ENCODE data around the gene KCNH8.
"Not testable (repeated sequence)": the region's sequence is repeated elsewhere in the genome, so short reads cannot be mapped to it uniquely, and the experiment has no call there.

The KCNH8 gene

GRCh38 chr3:19183584-19183983 lies 35.3 kb downstream of the KCNH8 start:
- DNase-seq, result no peak

DNA sequence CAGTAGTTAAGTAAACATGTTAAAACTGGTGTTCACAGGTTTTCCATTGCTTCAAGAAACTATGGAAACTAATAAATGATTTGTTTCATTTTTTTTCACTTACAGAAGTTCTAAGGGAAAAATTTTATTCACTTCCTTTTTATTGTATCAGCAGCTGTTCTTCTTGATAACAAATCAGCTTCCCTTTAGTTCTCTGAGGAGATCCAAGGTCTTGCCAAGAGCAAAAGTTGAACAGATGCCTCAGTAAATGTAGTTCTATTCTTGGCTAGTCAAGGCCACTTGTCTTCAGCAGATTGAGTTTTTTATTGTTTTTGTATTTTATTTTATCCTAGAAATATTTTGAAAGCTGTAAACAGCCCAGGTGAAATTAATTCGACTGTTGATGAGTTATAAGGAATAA lies 41.8 kb downstream of the KCNH8 start:
- DNase-seq, result no peak

DNA sequence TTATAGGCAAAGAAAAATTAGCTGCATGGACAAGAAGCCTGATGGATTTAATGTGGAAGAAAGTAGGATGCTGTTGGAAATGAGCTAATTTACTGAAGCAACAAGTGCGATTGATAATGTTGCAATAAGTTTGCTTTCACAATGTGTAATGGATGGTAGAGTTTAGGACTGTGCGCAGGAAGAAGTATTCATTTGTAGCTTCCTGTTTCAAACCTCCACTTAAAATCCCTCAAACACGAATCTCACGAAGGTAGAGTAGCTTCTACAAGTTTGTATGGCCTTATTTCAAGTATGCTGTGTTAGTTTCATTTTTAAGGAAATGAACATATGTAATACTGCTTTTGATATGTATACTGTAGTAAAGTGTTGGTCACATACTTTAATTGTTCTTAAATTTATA lies 42.3 kb downstream of the KCNH8 start:
- no peak for DNase-seq

DNA sequence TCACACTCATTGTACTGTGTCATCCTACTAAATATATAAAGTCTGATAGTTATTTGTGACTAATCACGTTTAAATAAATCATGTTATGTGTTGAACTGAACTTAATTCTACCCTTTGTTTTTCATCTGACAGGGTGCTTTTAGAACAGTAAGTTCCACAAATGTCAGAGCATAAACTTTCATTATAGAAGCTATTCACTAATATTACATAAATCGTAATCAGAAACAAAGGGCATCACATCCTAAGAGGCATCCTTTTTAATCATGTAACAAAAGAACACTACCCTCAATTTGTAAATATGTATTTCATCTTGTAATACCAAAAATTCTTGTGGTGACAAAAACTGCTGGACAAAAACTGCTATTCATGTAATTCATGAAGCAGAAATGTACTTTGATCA lies 50.8 kb downstream of the KCNH8 start:
- DNase-seq, result no peak

- no peak for DNase-seq
Observed at GRCh38 chr3:19202303-19202702, 54.0 kb downstream of the KCNH8 start.

DNA sequence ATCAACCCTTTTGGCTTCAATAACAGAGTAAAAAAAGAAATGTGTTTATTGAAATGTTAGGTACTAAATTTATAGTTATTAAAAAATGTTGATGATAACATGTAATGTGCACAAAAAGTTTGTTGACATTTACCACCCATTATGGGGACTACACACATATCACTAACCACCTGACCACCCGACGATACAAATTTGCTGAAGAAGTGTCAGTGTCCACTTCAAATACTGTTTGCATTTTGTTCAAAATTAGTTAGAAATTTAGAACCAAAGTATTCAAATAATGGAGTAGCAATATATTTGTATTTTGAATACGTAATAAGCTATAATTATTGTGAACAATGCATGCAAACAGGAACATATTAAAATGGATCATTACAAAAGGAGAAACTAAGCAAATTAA lies 54.4 kb downstream of the KCNH8 start:
- no peak for DNase-seq

GRCh38 chr3:19206540-19206939 lies 58.2 kb downstream of the KCNH8 start:
- DNase-seq, result no peak

DNA sequence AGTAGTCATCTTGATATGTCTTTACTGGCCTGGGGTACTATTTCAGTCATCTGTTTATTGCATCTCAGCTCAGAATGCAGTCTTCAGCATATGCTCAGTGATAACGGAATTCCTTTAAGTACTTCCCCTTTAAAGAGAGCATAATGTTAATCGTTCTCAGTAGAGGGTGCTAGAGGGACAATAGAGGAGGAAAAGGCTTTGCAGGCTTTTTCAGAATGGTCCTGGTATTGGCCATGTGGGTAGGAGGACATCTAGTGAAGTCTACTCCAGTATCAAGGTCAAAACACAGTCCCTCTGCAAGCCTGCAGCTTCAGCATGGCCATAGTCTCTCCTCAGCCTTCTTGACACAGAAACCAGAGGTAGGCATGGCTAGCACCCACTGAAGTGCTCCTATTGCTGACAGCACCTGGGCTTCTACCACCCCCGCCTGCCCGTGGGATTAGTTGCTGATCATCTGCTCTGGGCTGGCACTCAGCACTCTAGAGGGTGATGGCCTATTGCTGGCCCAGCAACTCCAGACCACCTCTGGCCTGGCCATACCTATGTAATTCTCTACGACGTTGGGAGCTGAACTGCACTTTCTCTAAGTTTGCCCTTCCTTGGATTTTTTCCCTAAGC lies 65.4 kb downstream of the KCNH8 start:
- DNase-seq, result no peak

- no peak for DNase-seq
Observed at GRCh38 chr3:19215427-19215826, 67.1 kb downstream of the KCNH8 start.

DNA sequence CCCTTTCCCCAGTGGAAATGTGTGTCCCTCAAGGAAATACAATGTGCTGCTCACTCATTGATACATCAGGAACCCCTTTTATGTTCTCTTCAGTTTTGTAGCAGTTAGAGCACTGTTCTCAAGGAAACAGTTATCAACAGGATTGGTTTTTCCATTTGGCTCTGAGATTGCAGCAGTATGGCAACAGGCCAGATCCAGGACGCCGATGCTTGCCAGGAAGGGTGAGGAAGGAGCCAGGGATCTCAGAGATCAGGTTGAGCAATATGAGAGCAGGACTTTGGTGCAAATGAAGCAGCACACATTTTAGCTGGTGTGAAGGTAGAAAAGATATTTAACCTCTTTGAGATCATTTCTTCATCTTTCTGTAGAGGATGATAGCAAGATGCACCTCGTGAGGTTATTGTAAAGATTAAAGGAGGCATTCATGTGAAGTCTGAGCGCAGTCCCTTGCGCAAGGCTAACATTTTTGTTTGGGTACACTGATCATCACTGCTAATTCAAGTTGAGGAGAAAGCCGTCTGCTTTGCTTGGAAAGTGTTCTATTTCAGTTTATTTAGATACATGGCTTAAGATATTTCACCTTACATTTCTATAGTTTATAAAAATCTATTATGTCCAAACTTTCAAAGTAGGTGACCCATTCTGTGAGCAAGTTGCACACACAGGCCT lies 68.5 kb downstream of the KCNH8 start:
- DNase-seq, result no peak

DNA sequence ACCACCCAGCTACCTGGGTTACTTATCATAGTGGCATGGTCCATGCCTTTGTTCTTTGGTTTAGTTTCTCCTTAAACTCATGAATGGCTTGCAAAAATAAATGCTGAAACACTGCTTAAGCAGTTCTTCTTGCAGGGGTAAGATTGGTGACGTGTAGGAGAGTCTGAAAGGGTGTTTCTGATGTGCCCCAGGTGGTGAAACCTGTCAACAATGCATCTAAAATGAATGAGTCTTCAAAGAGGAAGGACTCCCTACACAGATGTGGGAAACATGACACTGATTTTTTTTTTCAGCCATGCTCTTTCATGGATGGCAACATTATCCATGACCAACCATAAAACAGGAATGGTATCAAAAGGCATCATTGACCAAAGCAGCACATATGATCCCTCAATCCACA lies 72.0 kb downstream of the KCNH8 start:
- no peak for DNase-seq

- DNase-seq, result no peak
Observed at GRCh38 chr3:19221081-19221480, 72.8 kb downstream of the KCNH8 start.

- no peak for DNase-seq
Observed at GRCh38 chr3:19226479-19226878, 78.2 kb downstream of the KCNH8 start.

DNA sequence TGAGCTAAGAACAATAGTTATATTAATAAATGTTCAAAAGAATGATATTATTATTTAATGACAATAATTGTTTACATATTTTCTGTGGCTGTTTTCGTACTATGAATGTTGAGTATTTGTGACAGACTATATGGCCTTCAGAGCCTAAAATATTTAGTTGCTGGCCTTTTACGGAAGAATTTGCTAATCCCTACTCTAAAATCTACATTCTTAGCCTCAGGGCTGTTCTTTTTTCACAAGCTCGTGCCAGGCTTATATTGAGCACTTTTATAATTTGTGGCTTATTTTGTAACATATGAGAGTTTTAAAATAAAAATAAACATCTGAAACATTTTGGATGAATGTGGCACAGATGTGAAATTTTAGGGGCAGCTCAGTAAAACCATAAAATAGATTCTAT lies 79.9 kb downstream of the KCNH8 start:
- DNase-seq, result no peak

GRCh38 chr3:19229086-19229485 lies 80.8 kb downstream of the KCNH8 start:
- DNase-seq, result no peak

DNA sequence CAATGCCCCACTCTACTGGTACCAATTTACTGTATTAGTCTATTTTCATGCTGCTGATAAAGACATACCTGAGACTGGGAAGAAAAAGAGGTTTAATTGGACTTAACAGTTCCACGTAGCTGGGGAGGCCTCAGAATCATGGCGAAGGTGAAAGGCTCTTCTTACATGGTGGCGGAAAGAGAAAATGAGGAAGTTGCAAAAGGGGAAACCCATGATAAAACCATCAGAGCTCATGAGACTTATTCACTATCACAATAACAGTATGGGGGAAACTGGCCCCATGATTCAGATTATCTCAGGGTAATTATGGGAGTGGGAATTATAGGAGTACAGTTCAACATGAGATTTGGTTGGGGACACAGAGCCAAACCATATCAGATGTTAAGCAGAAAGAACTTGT lies 81.6 kb downstream of the KCNH8 start:
- DNase-seq, result not testable (repeated sequence)

- no peak for DNase-seq
Observed at GRCh38 chr3:19231792-19232461, 83.6 kb downstream of the KCNH8 start.

DNA sequence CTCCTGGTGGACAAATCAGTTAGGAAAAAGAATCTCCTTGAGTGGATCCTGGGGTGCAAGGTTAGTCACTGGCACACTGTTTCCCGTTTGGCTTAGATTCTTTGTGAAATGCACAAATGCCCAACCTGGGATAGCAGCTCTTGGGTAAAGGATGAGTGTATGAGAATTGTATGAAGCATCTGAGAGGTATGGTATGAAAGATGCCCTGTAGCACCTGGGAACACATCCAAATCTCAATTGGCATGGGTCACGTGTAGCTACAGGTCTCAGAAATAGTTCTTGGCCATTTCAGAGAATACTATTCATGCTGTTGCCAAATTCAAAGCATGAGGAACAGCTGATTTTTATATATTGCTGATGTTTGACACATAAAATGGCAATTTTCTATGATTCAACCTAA lies 84.3 kb downstream of the KCNH8 start:
- DNase-seq, result no peak

DNA sequence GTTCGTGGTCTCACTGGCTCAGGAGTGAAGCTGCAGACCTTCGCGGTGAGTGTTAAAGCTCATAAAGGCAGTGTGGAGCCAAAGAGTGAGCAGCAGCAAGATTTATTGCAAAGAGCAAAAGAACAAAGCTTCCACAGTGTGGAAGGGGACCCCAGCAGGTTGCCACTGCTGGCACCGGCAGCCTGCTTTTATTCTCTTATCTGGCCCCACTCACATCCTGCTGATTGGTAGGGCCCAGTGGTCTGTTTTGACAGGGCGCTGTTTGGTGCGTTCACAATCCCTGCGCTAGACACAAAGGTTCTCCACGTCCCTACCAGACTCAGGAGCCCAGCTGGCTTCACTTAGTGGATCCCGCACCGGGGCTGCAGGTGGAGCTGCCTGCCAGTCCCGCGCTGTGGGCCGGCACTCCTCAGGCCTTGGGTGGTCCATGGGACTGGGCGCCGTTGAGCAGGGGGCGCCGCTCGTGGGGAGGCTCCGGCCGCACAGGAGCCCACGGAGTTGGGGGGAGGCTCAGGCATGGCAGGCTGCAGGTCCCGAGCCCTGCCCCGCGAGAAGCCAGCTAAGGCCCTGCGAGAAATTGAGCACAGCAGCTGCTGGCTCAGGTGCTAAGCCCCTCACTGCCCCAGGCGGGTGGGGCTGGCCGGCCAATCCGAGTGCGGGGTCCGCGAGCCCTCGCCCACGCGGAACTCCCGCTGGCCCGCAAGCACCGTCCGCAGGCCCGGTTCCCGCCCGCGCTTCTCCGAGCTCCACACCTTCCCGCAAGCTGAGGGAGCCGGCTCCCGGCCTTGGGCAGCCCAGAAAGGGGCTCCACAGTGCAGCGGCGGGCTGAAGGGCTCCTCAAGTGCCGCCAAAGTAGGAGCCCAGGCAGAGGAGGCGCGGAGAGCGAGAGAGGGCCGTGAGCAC lies 85.8 kb downstream of the KCNH8 start:
- DNase-seq, result not testable (repeated sequence)

- no peak for DNase-seq
Observed at GRCh38 chr3:19248143-19248542, 99.8 kb downstream of the KCNH8 start.

DNA sequence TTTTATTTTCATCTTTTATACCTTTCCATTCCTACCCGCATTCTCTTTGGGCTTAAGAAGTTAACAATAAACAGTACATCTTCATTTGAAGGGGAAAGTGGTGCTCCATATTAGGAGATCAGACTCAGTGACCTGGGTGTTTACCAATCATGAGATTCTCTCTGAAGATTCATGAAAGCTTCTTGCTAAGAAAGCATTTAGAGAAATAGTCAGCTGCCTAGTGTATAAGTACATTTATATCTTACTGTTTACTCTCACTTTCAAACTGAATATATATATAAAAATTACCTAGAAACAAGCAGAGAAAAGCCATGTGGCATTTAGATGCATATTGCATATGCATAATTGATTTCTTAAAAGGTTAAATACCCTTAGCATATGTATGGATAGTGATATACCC lies 100.5 kb downstream of the KCNH8 start:
- DNase-seq, result no peak

- no peak for DNase-seq
Observed at GRCh38 chr3:19250959-19251610, 102.8 kb downstream of the KCNH8 start.

- DNase-seq, result no peak
Observed at GRCh38 chr3:19254189-19254588, 105.9 kb downstream of the KCNH8 start.

Data from kidney glomerular epithelial cell (primary cell).